Measurements from ENCODE around the gene UQCR11.
A peak's percentile ranks its signal among the peaks of the same experiment; 100 is the strongest.

UQCR11 gene

GRCh38 chr19:1592024-1592754 is 13.1 kb downstream of the UQCR11 start:
- DNase-seq (ENCODE audit: low read depth, low spot score), result peak; percentile 83
- H3K4me3 ChIP-seq (ENCODE audit: low read depth, low read length), result peak overlapping the region; percentile 85
- in situ Hi-C loops (cut with HindIII; ENCODE audit: low sequenced_read_pairs), result no loop called here
- TF ChIP-seq CTCF (IDR thresholded peaks at IDR 0.05; ENCODE audit: low read depth, low read length), result no peak

- TF ChIP-seq CTCF (IDR thresholded peaks at IDR 0.05; ENCODE audit: low read depth, low read length), result no peak
- H3K4me3 ChIP-seq (ENCODE audit: low read depth, low read length), result peak overlapping the region; percentile 85
- in situ Hi-C loops (cut with HindIII; ENCODE audit: low sequenced_read_pairs), result no loop called here
- no peak for DNase-seq (ENCODE audit: low read depth, low spot score)
These were observed 13.7 kb downstream of the UQCR11 start for GRCh38 chr19:1591421-1592023.

- in situ Hi-C loops (cut with HindIII; ENCODE audit: low sequenced_read_pairs), result no loop called here
- DNase-seq (ENCODE audit: low read depth, low spot score), result peak; percentile 12
- peak; percentile 56 for TF ChIP-seq CTCF (IDR thresholded peaks at IDR 0.05; ENCODE audit: low read depth, low read length)
- peak overlapping the region; percentile 85 for H3K4me3 ChIP-seq (ENCODE audit: low read depth, low read length)
These were observed 14.4 kb downstream of the UQCR11 start for GRCh38 chr19:1590641-1591397.

- TF ChIP-seq CTCF (IDR thresholded peaks at IDR 0.05; ENCODE audit: low read depth, low read length), result no peak
- in situ Hi-C loops (cut with HindIII; ENCODE audit: low sequenced_read_pairs), result no loop called here
- no peak for DNase-seq (ENCODE audit: low read depth, low spot score)
- H3K4me3 ChIP-seq (ENCODE audit: low read depth, low read length), result no peak overlapping the region
These were observed 17.4 kb downstream of the UQCR11 start for GRCh38 chr19:1587872-1588271.

- no peak for DNase-seq (ENCODE audit: low read depth, low spot score)
- H3K4me3 ChIP-seq (ENCODE audit: low read depth, low read length), result no peak overlapping the region
- in situ Hi-C loops (cut with HindIII; ENCODE audit: low sequenced_read_pairs), result no loop called here
- TF ChIP-seq CTCF (IDR thresholded peaks at IDR 0.05; ENCODE audit: low read depth, low read length), result no peak
These were observed 20.1 kb downstream of the UQCR11 start for GRCh38 chr19:1585243-1585580.

- TF ChIP-seq CTCF (IDR thresholded peaks at IDR 0.05; ENCODE audit: low read depth, low read length), result no peak
- no peak for DNase-seq (ENCODE audit: low read depth, low spot score)
- H3K4me3 ChIP-seq (ENCODE audit: low read depth, low read length), result no peak overlapping the region
- in situ Hi-C loops (cut with HindIII; ENCODE audit: low sequenced_read_pairs), result no loop called here
These were observed 20.6 kb downstream of the UQCR11 start for GRCh38 chr19:1584500-1585242.
